GM20431 (cell line): ENCODE data around the gene COL27A1.

Experiments used
- in situ Hi-C: fragments of 300-500 bp; cut with MseI, MboI; formaldehyde crosslinking; loops from one replicate; pipeline ENCODE4 v1.15.0; 2020; ENCODE audit warnings: low sequenced_read_pairs; ENCODE audit not compliant: unreplicated experiment

Gene COL27A1

GRCh38 chr9:114342755-114343440 is 187.6 kb downstream of the COL27A1 start:
- in situ Hi-C loops: no loop called here

- in situ Hi-C loops: no loop called here
Observed at GRCh38 chr9:114343471-114344187, 188.3 kb downstream of the COL27A1 start.

- in situ Hi-C loops: no loop called here
Observed at GRCh38 chr9:114344188-114344566, 188.8 kb downstream of the COL27A1 start.

- in situ Hi-C loops: no loop called here
Observed at GRCh38 chr9:114344692-114345091, 189.4 kb downstream of the COL27A1 start.

- in situ Hi-C loops: no loop called here
Observed at GRCh38 chr9:114345493-114346065, 190.2 kb downstream of the COL27A1 start.

- in situ Hi-C loops: no loop called here
Observed at GRCh38 chr9:114346146-114346545, 190.8 kb downstream of the COL27A1 start.

GRCh38 chr9:114347675-114348074 is 192.3 kb downstream of the COL27A1 start:
- in situ Hi-C loops: no loop called here

- in situ Hi-C loops: no loop called here
Observed at GRCh38 chr9:114348261-114348905, 193.0 kb downstream of the COL27A1 start.

- in situ Hi-C loops: no loop called here
Observed at GRCh38 chr9:114348906-114349482, 193.7 kb downstream of the COL27A1 start.

- in situ Hi-C loops: no loop called here
Observed at GRCh38 chr9:114349713-114350480, 194.6 kb downstream of the COL27A1 start.

GRCh38 chr9:114350636-114351401 is 195.5 kb downstream of the COL27A1 start:
- in situ Hi-C loops: no loop called here

GRCh38 chr9:114351932-114352331 is 196.6 kb downstream of the COL27A1 start:
- in situ Hi-C loops: no loop called here

- in situ Hi-C loops: no loop called here
Observed at GRCh38 chr9:114355821-114356220, 200.5 kb downstream of the COL27A1 start.

- in situ Hi-C loops: no loop called here
Observed at GRCh38 chr9:114356792-114357191, 201.5 kb downstream of the COL27A1 start.

- in situ Hi-C loops: no loop called here
Observed at GRCh38 chr9:114357360-114357759, 202.0 kb downstream of the COL27A1 start.

- in situ Hi-C loops: no loop called here
Observed at GRCh38 chr9:114357911-114358328, 202.6 kb downstream of the COL27A1 start.

- in situ Hi-C loops: no loop called here
Observed at GRCh38 chr9:114359801-114360200, 204.5 kb downstream of the COL27A1 start.

- in situ Hi-C loops: no loop called here
Observed at GRCh38 chr9:114361542-114361941, 206.2 kb downstream of the COL27A1 start.
